HG02885 (cell line): ENCODE results near the gene LRCH3.

Experiments
- ATAC-seq: cut with Tn5 transposase; IDR thresholded peaks from one replicate; pipeline ENCODE4 v1.9.1; 2021; ENCODE audit warnings: mild to moderate bottlenecking; ENCODE audit not compliant: unreplicated experiment, poor library complexity

LRCH3 gene

GRCh38 chr3:197791892-197792647, 1.0 kb downstream of the LRCH3 start:
- ATAC-seq: peak; percentile 28

GRCh38 chr3:197793247-197793646, 2.2 kb downstream of the LRCH3 start:
- no peak for ATAC-seq

- peak; percentile 23 for ATAC-seq
Measured at GRCh38 chr3:197794115-197794514, 3.1 kb downstream of the LRCH3 start.

GRCh38 chr3:197795200-197795599, 4.1 kb downstream of the LRCH3 start:
- no peak for ATAC-seq

- no peak for ATAC-seq
Measured at GRCh38 chr3:197796087-197796486, 5.0 kb downstream of the LRCH3 start.

GRCh38 chr3:197798863-197799262, 7.8 kb downstream of the LRCH3 start:
- ATAC-seq: peak; percentile 49

GRCh38 chr3:197800379-197800778, 9.3 kb downstream of the LRCH3 start:
- no peak for ATAC-seq

GRCh38 chr3:197801891-197802778, 11.1 kb downstream of the LRCH3 start:
- no peak for ATAC-seq

- no peak for ATAC-seq
Measured at GRCh38 chr3:197802779-197803459, 11.9 kb downstream of the LRCH3 start.

GRCh38 chr3:197804511-197804910, 13.5 kb downstream of the LRCH3 start:
- ATAC-seq: no peak

GRCh38 chr3:197807969-197808587, 17.0 kb downstream of the LRCH3 start:
- no peak for ATAC-seq

- ATAC-seq: no peak
Measured at GRCh38 chr3:197809356-197810020, 18.4 kb downstream of the LRCH3 start.

- ATAC-seq: no peak
Measured at GRCh38 chr3:197810901-197811300, 19.8 kb downstream of the LRCH3 start.

GRCh38 chr3:197811343-197811742, 20.3 kb downstream of the LRCH3 start:
- no peak for ATAC-seq

GRCh38 chr3:197814372-197814771, 23.3 kb downstream of the LRCH3 start:
- ATAC-seq: no peak

GRCh38 chr3:197820550-197821335, 29.7 kb downstream of the LRCH3 start:
- ATAC-seq: no peak

GRCh38 chr3:197829397-197830045, 38.5 kb downstream of the LRCH3 start:
- ATAC-seq: no peak

- ATAC-seq: no peak
Measured at GRCh38 chr3:197830308-197830966, 39.4 kb downstream of the LRCH3 start.
